Suprapubic skin (tissue), 4 donors: Measurements from ENCODE around the gene ST7. TPM values are rescaled to one million over a fixed set of nuclear protein-coding genes. Genes with fewer than 3 reads are reported as not detected.

Experiments
- DNase-seq, 2 donors: peaks; one replicate each; pipeline ENCODE4 v3.0.0-alpha.2; 2019; ENCODE audit warnings: low spot score in 2 of 2
- H3K27ac ChIP-seq: fragments of 200-600 bp; sonication (generic); one replicate; pipeline ENCODE4 v1.5.1; 2019
- H3K27me3 ChIP-seq: fragments of 200-600 bp; sonication (generic); one replicate; pipeline ENCODE4 v1.5.1; 2019
- H3K36me3 ChIP-seq: fragments of 200-600 bp; sonication (generic); one replicate; pipeline ENCODE4 v1.5.1; 2019
- H3K4me1 ChIP-seq: fragments of 200-600 bp; sonication (generic); one replicate; pipeline ENCODE4 v1.5.1; 2019
- H3K4me3 ChIP-seq: fragments of 200-600 bp; sonication (generic); one replicate; pipeline ENCODE4 v1.5.1; 2019; ENCODE audit warnings: mild to moderate bottlenecking
- H3K9me3 ChIP-seq: fragments of 200-600 bp; sonication (generic); one replicate; pipeline ENCODE4 v1.5.1; 2019
- EP300 ChIP-seq: sonication (generic); formaldehyde crosslinking; IDR thresholded peaks from one replicate; pipeline ENCODE4 v1.6.1; 2017; ENCODE audit warnings: antibody characterized with exemption
- POLR2A ChIP-seq, 2 donors: fragments of 450-650 bp; IDR thresholded peaks; one replicate each; pipeline ENCODE4 v1.6.1; 2017; ENCODE audit warnings: antibody characterized with exemption in 2 of 2, mild to moderate bottlenecking in 2 of 2, moderate library complexity in 2 of 2
- POLR2AphosphoS5 ChIP-seq, 3 donors: sonication (generic); formaldehyde crosslinking; IDR thresholded peaks; one replicate each; pipeline ENCODE4 v1.6.1; 2017; ENCODE audit warnings: antibody characterized with exemption in 3 of 3
- WGBS: methylation state at CpG from one replicate; pipeline ENCODE4 v1.1.5; 2018; 5-methylcytosine and 5-hydroxymethylcytosine counted together
- total RNA-seq, 4 donors: library from RNA; depleted of rRNA; stranded (reverse); fragments of >200 nt; gene quantifications; one replicate each; pipeline ENCODE4 v1.1.0, GENCODE V29; 2016
- TF ChIP-seq, protein P1 (sequence below), 2 donors: fragments of 200-600 bp in 1 of 2; fragments of 450-650 bp in 1 of 2; sonication (generic) in 1 of 2; IDR thresholded peaks; one replicate each; pipeline ENCODE4 v1.5.1; 2016 to 2019; ENCODE audit warnings: antibody characterized with exemption in 2 of 2, mild to moderate bottlenecking in 1 of 2, moderate library complexity in 1 of 2

ST7 gene
- total RNA-seq, 4 donors from 2014 or later: 13.1 to 28.2 (median 18.6) TPM

DNA sequence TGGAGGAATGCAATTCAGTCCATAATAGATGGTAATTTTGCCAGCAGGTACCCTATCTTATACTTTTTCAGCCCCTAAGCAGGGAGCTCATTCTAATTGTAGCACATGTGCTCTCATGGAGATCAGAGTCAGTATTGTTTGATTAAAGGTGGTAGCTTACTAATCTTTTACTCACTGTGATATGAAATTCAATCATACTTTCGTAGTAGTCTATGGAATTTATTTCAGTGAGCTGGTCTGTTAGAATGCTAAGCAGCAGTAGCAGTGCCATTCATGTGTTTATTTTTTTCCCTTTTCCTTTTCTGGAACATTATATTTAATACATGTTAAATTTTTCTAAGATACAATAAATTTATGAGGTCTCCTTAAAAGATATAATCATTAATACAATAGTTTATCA, 109.0 kb downstream of the ST7 start:
- no peaks in the 10 kb centered on the region for H3K36me3 ChIP-seq
- no peak overlapping the region for H3K27ac ChIP-seq
- no peaks in the 10 kb centered on the region for H3K9me3 ChIP-seq
- H3K4me3 ChIP-seq: no peak overlapping the region
- 95% methylated on average over 1 of the region's 1 CpG for WGBS
- H3K27me3 ChIP-seq: no peaks in the 10 kb centered on the region
- no peaks in the 10 kb centered on the region for H3K4me1 ChIP-seq
- DNase-seq: no peak
- TF ChIP-seq POLR2A (IDR thresholded peaks at IDR 0.05) (no peak), POLR2AphosphoS5 (IDR thresholded peaks at IDR 0.05) (no peak), EP300 (no peak)
- TF ChIP-seq, protein P1, sequence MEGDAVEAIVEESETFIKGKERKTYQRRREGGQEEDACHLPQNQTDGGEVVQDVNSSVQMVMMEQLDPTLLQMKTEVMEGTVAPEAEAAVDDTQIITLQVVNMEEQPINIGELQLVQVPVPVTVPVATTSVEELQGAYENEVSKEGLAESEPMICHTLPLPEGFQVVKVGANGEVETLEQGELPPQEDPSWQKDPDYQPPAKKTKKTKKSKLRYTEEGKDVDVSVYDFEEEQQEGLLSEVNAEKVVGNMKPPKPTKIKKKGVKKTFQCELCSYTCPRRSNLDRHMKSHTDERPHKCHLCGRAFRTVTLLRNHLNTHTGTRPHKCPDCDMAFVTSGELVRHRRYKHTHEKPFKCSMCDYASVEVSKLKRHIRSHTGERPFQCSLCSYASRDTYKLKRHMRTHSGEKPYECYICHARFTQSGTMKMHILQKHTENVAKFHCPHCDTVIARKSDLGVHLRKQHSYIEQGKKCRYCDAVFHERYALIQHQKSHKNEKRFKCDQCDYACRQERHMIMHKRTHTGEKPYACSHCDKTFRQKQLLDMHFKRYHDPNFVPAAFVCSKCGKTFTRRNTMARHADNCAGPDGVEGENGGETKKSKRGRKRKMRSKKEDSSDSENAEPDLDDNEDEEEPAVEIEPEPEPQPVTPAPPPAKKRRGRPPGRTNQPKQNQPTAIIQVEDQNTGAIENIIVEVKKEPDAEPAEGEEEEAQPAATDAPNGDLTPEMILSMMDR (IDR thresholded peaks at IDR 0.05): no peak

DNA sequence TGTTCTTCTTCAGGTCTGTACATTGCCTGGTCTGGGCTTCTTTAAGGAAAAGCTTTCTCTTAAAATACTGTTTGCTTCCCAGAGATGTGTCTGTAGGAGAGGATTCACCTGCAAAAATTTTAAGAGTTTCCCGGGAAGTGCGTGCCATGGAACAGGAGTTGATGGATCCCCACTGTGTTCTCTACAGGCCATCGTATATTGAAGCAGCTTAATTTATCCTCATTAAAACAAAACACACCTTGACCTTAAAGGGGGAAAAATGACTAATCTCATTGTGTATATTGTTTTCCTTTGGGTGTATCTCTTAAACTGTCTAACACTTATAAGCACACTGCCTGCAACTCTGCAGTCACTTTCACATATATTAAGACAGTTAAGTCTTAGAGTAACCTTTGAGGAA, 111.4 kb downstream of the ST7 start:
- H3K4me3 ChIP-seq: no peak overlapping the region
- no peak for DNase-seq
- H3K36me3 ChIP-seq: no peaks in the 10 kb centered on the region
- no peaks in the 10 kb centered on the region for H3K27me3 ChIP-seq
- no peak overlapping the region for H3K27ac ChIP-seq
- no peaks in the 10 kb centered on the region for H3K9me3 ChIP-seq
- TF ChIP-seq POLR2AphosphoS5 (IDR thresholded peaks at IDR 0.05): no peak
- TF ChIP-seq, protein P1 (IDR thresholded peaks at IDR 0.05): no peak
- no peak for TF ChIP-seq POLR2A (IDR thresholded peaks at IDR 0.05)
- TF ChIP-seq EP300: no peak
- peaks cover 11% of the 10 kb centered on the region for H3K4me1 ChIP-seq
- 98% methylated on average over 3 of the region's 3 CpGs for WGBS

DNA sequence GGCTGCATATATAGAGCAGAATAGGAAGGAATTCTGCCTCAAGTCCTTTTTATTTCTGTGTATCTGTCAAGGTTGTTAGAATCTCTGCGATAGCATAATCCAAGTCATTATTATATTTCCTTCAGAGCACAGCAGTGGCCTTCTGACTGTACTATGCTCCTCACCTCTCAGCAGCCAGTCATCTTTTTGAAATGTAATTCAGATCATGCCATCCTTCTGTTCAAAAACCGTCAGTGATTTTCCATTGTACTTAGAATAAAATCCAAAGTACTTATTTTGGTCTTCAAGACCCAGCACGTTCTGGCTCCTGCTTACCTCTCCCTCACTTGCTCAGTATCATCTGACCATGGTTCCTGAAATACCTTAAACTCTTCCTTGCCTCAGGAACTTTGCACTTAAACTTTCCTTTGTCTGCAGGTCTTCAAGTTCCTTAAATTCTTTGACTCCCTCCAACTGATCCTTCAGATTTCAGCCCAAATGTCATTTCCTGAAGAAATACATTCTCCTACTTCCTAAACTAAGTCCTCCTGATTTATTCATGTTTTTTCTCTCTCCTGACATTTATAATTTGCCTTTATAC, 112.4 kb downstream of the ST7 start:
- no peak for DNase-seq
- no peaks in the 10 kb centered on the region for H3K36me3 ChIP-seq
- H3K9me3 ChIP-seq: no peaks in the 10 kb centered on the region
- WGBS: 50% methylated on average over 3 of the region's 3 CpGs
- no peak overlapping the region for H3K27ac ChIP-seq
- H3K4me3 ChIP-seq: no peak overlapping the region
- TF ChIP-seq POLR2AphosphoS5 (IDR thresholded peaks at IDR 0.05): no peak
- TF ChIP-seq EP300: no peak
- TF ChIP-seq, protein P1 (IDR thresholded peaks at IDR 0.05): no peak
- TF ChIP-seq POLR2A (IDR thresholded peaks at IDR 0.05): no peak
- no peaks in the 10 kb centered on the region for H3K27me3 ChIP-seq
- H3K4me1 ChIP-seq: peaks cover 11% of the 10 kb centered on the region

DNA sequence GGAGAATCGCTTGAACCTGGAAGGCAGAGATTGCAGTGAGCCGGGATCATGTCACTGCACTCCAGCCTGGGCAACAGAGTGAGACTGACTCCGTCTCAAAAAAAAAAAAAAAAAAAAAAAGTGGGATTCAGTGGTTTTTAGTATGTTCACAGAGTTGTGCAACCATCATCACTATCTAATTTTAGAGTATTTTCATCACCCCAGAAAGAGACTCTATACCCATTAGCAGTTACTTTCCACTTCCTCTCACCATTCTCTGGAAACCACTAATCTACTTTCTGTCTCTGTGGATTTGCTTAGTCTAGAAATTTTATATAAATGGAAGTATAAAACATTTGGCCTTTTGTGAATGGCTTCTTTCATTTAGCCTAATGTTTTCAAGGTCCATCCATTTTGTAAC, 113.4 kb downstream of the ST7 start:
- Histone ChIP-seq H3K36me3 (no peaks in the 10 kb centered on the region), H3K27ac (no peak overlapping the region), H3K4me1 (peaks cover 11% of the 10 kb centered on the region), H3K4me3 (no peak overlapping the region), H3K27me3 (no peaks in the 10 kb centered on the region), H3K9me3 (no peaks in the 10 kb centered on the region)
- DNase-seq: no peak
- TF ChIP-seq POLR2AphosphoS5 (IDR thresholded peaks at IDR 0.05) (no peak), EP300 (no peak), POLR2A (IDR thresholded peaks at IDR 0.05) (no peak)
- TF ChIP-seq, protein P1 (IDR thresholded peaks at IDR 0.05): no peak
- WGBS: 87% methylated on average over 3 of the region's 3 CpGs

DNA sequence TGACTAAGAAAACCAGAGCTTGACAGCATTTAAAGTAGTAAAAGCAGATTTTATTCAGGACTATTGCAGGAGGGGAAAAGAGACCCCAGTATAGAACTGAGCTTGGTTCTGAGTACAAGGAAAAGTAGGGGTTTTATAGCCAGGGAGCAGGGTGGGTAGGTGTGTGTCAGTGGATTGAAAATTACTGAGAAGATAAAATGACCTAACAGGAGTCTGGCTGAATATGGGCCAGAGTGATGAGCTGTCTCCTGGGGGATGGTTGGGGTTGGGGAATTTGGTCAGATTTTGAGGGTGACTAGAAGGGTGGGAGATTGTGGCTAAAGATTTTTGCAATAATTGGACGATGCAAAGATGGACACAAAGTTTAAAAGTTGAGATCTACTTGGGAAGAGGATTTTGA, 114.0 kb downstream of the ST7 start:
- Histone ChIP-seq H3K27me3 (no peaks in the 10 kb centered on the region), H3K36me3 (no peaks in the 10 kb centered on the region), H3K27ac (no peak overlapping the region), H3K9me3 (no peaks in the 10 kb centered on the region), H3K4me3 (no peak overlapping the region), H3K4me1 (peaks cover 17% of the 10 kb centered on the region)
- no peak for DNase-seq
- TF ChIP-seq, protein P1 (IDR thresholded peaks at IDR 0.05): no peak
- TF ChIP-seq POLR2AphosphoS5 (IDR thresholded peaks at IDR 0.05) (no peak), EP300 (no peak), POLR2A (IDR thresholded peaks at IDR 0.05) (no peak)
- WGBS: 82% methylated on average over 1 of the region's 1 CpG
